Measurements from ENCODE around the gene EXOSC7. TPM values are rescaled to one million over a fixed set of nuclear protein-coding genes. Genes with fewer than 3 reads are reported as not detected.

EXOSC7 gene
- 51.2 TPM for total RNA-seq

DNA sequence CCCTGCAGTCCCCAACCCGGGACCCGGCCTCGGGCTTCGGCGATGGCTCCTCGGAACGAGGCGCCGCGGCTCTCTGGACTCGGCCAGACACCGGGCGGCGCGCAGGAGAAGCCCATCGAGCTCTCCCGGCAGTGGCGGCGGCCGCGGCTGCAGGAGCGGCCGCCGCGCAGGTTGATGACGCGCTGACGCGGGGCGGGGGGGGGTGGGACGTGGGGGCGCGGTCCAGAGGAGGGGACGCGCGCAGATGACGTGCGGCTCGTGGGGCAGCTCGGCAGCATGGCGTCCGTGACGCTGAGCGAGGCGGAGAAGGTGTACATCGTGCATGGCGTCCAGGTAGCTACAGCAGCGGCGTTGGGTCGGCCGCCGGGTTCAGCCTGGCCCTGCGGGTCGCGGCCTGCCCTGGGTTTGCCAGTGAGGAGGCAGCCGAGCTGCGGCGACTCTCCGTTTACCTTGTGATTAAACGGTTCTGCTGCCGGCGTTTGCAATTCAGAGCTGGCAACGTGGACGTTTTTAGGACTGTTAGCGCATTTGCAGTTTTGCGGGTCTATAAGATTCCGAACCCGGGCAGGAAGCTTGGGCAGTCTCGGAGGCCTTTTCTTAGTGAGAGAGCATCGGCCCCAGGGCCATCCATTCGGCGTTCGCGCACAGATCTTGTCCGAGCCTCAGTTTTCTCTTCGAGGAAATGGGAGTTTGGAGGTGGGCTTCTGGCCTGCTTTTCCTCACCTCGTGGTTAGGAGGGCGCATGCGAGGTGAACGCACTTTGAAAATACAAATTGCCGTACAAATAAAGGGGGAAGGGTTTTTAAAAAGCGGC lies at the start of gene EXOSC7, which contains the start of gene ZDHHC3:
Gene EXOSC7 (plus strand): TSS at position 243 of the 814 bp plus-strand sequence. CDS start 34 bp downstream, at position 277.
Gene ZDHHC3 (minus strand): TSS at position 173 of the 814 bp plus-strand sequence. CDS start 16,738 bp downstream, outside the sequence.
- Histone ChIP-seq H3K27ac (peak within 1 kb of the TSS; percentile 60 to 80), H3K9me3 (no peaks in the 10 kb centered on the region), H3K36me3 (no peaks in the 10 kb centered on the region), H3K4me1 (peaks cover 12 to 16% of the 10 kb centered on the region in 2 donors), H3K27me3 (no peaks in the 10 kb centered on the region), H3K4me3 (peak within 1 kb of the TSS; percentile 77 to 84)
- TF ChIP-seq, protein P1, sequence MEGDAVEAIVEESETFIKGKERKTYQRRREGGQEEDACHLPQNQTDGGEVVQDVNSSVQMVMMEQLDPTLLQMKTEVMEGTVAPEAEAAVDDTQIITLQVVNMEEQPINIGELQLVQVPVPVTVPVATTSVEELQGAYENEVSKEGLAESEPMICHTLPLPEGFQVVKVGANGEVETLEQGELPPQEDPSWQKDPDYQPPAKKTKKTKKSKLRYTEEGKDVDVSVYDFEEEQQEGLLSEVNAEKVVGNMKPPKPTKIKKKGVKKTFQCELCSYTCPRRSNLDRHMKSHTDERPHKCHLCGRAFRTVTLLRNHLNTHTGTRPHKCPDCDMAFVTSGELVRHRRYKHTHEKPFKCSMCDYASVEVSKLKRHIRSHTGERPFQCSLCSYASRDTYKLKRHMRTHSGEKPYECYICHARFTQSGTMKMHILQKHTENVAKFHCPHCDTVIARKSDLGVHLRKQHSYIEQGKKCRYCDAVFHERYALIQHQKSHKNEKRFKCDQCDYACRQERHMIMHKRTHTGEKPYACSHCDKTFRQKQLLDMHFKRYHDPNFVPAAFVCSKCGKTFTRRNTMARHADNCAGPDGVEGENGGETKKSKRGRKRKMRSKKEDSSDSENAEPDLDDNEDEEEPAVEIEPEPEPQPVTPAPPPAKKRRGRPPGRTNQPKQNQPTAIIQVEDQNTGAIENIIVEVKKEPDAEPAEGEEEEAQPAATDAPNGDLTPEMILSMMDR (IDR thresholded peaks at IDR 0.05) = no peak
- DNase-seq (ENCODE audit: low spot score in 2 of 2) = peak; percentile 24 to 92
- intact Hi-C loops (cut with DNase I) = loop anchor here (1.0 to 10.0 kb wide), 7 partner anchors 36 to 1017 kb away; partner anchors contain the start of genes KIAA1143, KIF15, LZTFL1 and TMEM42

DNA sequence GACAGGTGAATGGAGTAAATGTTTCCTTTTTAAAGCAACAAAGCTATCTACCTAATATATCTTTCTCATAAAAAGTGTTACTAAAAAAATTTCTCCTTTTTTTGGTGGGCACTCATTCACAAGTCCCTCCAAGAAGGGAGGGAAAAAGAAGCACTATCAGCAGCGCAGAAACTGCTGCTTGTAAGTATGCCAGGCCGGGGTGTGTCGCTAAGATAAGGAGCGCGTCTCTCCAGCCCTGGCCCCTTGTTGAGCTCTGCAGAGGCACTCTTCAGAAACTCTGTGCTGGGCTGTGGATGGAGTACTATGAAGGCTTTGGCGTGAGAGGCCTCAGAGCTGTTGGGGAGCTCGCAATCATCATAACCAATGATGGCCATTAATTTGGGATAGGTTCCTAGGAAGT lies 49.1 kb upstream of the EXOSC7 start:
- no peaks in the 10 kb centered on the region for H3K4me1 ChIP-seq
- H3K27ac ChIP-seq = no peak overlapping the region
- intact Hi-C loops (cut with DNase I) = no loop called here
- H3K4me3 ChIP-seq = no peak overlapping the region
- no peaks in the 10 kb centered on the region for H3K9me3 ChIP-seq
- H3K36me3 ChIP-seq = peaks cover 23 to 65% of the 10 kb centered on the region in 2 donors
- no peaks in the 10 kb centered on the region for H3K27me3 ChIP-seq
- TF ChIP-seq, protein P1 (IDR thresholded peaks at IDR 0.05) = no peak
- no peak for DNase-seq (ENCODE audit: low spot score in 2 of 2)

DNA sequence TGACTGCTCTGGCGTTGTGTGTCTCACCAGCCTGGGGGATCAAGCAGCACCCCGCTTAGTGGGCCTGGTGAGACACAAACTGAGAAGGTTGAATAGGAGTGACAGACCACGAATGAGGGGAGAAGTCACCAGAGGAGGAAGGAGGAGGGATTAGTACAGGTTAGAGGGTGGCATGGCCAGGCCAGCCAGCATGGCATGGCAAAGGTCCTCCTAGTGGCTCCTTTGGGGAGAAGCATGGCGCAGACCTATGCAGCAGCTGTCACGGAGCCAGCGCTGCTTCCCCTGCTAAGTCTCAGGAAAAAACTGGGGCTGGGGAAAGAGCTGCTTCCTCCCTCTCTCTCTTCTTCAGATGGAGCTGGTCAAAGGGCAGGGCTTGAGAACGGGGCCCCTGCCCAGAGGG lies 48.7 kb upstream of the EXOSC7 start:
- TF ChIP-seq, protein P1 (IDR thresholded peaks at IDR 0.05) = no peak
- intact Hi-C loops (cut with DNase I) = no loop called here
- H3K36me3 ChIP-seq = peaks cover 20 to 65% of the 10 kb centered on the region in 2 donors
- H3K27ac ChIP-seq = no peak overlapping the region
- H3K4me1 ChIP-seq = no peaks in the 10 kb centered on the region
- H3K4me3 ChIP-seq = no peak overlapping the region
- DNase-seq (ENCODE audit: low spot score in 2 of 2) = no peak
- no peaks in the 10 kb centered on the region for H3K27me3 ChIP-seq
- H3K9me3 ChIP-seq = no peaks in the 10 kb centered on the region

DNA sequence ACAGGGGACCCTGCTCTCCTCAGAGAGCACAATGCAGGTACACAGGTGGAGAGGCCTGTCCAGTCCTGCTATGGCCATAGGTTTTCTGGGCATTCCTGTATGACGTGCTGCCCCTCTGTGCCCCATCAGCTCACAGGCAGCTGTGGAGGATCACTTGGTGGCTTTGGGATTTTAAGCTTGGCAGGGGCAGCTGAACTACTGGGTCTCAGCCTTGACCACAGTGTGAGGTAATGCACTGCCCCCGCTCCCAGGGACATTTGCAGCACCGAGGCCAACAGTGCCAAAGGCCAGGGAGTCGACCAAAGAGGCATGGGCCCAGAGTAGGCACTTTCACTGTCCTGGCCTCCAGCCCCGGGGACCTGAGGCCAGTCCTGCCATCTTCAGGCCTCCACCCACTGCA lies 46.3 kb upstream of the EXOSC7 start:
- H3K4me3 ChIP-seq = no peak overlapping the region
- H3K36me3 ChIP-seq = peaks cover 33 to 76% of the 10 kb centered on the region in 2 donors
- H3K27ac ChIP-seq = no peak overlapping the region
- intact Hi-C loops (cut with DNase I) = no loop called here
- H3K4me1 ChIP-seq = no peaks in the 10 kb centered on the region
- TF ChIP-seq, protein P1 (IDR thresholded peaks at IDR 0.05) = no peak
- DNase-seq (ENCODE audit: low spot score in 2 of 2) = no peak
- no peaks in the 10 kb centered on the region for H3K27me3 ChIP-seq
- no peaks in the 10 kb centered on the region for H3K9me3 ChIP-seq

DNA sequence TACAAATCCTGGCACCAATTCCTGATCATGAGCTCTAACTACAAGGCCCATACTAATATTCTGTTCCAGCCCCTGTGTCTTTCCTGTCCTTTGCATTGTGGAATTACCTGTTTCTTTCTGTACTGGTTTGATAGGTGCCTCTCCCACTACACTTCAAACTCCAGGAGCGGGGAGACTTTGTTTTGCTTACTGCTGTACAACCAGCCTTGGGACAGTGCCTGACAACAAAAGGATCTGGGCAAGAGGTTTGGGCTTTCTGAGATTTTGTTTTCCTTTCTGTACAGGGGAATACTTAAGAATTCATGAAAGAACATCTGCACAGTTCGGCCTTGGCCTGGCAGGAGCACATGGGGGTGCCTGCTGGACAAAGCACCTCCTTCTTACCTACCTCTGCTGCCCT lies 45.1 kb upstream of the EXOSC7 start:
- TF ChIP-seq, protein P1 (IDR thresholded peaks at IDR 0.05) = no peak
- peaks cover 33 to 70% of the 10 kb centered on the region in 2 donors for H3K36me3 ChIP-seq
- H3K27ac ChIP-seq = no peak overlapping the region
- H3K4me3 ChIP-seq = no peak overlapping the region
- H3K27me3 ChIP-seq = no peaks in the 10 kb centered on the region
- no peak for DNase-seq (ENCODE audit: low spot score in 2 of 2)
- intact Hi-C loops (cut with DNase I) = no loop called here
- H3K4me1 ChIP-seq = no peaks in the 10 kb centered on the region
- H3K9me3 ChIP-seq = no peaks in the 10 kb centered on the region

Data from ascending aorta (tissue), 2 donors.